Stimulated activated CD8-positive, alpha-beta memory T cell treated with anti-CD3 and anti-CD28 coated beads, Interleukin-15, amount 100 ng/mL, for 4 hours (primary cell): Measurements from ENCODE around the gene KRTCAP2.

Experiments
- DNase-seq, 2 donors: peaks; one replicate each; pipeline ENCODE4 v3.0.0-alpha.2; 2020; ENCODE audit warnings: low read depth in 2 of 2

The KRTCAP2 gene

DNA sequence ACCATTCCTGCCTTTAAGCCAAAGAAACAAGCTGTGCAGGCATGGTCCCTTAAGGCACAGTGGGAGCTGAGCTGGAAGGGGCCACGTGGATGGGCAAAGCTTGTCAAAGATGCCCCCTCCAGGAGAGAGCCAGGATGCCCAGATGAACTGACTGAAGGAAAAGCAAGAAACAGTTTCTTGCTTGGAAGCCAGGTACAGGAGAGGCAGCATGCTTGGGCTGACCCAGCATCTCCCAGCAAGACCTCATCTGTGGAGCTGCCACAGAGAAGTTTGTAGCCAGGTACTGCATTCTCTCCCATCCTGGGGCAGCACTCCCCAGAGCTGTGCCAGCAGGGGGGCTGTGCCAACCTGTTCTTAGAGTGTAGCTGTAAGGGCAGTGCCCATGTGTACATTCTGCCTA, 38.8 kb downstream of the KRTCAP2 start:
- DNase-seq: no peak

DNA sequence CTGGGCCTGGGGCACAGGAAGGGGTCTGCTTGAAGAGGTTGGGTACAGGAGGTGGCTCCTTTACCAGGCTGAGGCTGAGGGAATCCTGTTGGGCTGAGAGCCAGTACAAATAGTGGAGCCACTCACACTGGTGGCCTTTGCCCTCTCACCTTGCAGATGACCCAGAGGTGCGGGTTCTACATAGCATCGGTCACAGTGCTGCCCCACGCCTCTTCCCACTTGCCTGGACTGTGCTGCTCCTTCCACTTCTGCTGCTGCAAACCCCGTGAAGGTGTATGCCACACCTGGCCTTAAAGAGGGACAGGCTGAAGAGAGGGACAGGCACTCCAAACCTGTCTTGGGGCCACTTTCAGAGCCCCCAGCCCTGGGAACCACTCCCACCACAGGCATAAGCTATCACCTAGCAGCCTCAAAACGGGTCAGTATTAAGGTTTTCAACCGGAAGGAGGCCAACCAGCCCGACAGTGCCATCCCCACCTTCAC, 39.3 kb downstream of the KRTCAP2 start:
- DNase-seq: no peak

DNA sequence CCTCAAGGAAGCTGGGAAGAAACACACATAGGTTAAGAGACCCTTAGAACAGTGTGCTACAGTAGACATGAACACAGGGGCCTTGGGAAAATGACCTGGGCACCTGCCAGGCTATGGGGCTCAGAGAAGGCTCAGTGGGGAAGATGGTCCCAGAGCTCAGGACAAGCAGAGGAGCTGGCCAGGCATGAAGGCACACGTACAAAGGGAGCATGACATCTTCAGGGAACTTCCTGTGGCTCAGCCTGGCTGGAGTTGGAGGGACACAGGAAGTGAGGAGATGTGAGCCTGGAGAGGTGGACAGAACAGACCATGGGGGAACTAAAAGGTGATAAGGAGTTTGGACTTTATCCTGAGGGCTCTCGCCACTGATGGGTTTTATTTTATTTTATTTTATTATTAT, 41.2 kb downstream of the KRTCAP2 start:
- DNase-seq: no peak

DNA sequence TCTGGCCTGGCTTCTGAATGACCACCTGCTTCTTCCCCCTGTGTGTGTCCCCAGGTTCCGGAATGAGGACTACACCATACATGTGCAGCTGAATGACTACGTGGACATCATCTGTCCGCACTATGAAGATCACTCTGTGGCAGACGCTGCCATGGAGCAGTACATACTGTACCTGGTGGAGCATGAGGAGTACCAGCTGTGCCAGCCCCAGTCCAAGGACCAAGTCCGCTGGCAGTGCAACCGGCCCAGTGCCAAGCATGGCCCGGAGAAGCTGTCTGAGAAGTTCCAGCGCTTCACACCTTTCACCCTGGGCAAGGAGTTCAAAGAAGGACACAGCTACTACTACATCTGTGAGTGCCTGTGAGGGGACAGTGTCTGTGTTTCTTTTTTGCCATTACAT, 41.8 kb downstream of the KRTCAP2 start:
- no peak for DNase-seq

DNA sequence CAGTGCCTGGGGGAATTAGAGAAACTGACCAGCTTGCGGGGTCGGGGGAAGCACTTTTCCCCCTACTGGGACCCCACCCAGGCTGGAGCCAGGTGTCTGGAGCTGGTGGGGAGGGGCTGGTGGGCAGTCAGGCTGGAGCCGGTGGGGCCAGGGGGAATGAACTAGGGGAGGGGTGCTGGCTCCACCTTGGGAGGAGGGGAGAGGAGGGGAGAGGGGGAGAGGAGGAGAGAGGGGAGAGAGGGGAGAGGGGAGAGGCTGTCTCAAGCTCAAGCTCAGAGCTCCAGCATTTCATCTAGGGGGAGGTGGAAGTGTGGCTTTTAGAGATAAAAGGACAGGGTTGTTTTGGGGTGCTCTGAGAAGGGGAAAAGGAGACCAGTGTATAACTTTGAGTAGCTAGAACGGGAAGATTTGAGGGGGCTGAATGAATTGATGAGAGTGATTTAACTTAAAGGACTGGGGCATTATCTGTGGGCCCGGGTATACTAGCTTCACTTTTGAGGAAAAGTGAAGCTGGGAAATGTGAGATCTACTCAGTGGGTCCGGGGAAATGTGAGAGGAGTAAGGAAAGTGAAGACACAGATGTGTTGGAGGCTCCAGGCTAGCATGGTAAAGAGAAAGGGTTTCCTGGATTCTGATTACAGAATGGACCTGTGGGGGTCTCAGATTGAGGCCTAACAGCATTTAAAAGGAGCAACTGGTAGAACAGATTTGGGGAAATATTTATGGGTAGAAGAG, 42.7 kb downstream of the KRTCAP2 start:
- DNase-seq: no peak

DNA sequence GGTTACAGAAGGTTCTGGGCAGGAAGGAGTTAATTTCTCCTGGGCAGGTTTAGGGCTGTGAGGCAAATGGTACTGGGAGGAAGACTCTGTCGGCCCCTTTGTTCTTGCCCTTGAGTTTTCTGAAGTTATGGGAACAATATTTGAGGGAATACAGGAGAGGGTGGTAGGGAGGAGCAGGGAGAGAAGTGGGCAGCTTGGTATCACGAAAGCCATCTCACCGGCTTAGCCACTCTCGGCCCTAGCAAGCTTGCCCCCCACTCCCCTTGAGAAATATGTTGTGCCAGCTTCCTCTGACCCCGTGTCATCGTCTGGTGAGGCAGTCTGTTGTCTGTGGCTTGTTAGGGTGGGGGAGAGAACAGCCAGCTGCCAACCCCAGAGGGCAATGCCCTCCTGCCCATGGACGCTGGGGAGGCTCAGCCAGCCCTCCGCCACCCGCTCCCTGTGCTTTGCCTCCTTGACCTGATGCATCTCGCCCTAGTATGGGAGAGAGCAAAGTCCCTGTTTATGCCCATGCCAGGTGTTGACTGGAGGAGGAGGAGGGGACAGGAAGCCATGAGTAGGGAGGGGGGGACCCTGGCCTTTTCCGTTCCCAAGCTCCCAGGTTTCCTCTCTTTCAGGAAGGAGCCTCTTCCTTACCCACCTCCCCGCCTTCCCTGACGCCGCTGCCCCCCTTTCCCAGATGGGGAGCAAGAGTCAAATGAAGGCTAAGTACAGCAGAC, 44.2 kb downstream of the KRTCAP2 start:
- no peak for DNase-seq

DNA sequence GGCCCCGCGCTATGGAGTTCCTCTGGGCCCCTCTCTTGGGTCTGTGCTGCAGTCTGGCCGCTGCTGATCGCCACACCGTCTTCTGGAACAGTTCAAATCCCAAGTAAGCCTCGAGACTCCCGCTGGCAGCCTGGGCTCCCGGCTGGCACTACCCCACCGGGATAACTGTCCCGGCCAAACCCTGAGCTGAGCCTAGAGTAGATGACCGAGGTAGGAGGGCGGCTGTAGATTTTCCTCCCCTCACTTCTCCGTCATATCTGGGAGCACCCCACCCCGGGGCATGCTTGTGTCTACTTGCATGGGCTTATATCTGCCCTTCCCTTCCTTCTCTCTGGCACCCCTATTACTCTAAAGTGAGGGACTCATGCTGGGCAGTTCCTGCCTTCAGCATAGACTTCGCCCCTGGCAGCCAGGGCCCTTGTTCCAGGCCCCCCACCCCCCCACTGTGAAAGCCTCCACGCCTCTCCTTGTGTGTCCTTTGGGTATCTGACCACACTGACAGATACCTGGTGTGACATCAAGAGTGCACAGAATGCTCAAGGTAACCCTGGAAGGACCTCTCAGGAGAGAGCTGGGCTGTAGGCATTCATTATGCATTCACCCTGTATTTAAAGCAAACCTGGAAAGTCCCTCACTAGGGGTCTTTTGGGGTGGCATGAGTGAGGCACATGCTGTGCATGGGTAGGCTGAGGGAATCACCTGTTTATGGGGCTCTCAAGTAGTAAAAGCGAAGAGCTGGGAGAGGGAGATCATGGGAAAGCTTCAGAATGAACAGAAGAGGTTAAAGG, 44.9 kb downstream of the KRTCAP2 start:
- DNase-seq: no peak

DNA sequence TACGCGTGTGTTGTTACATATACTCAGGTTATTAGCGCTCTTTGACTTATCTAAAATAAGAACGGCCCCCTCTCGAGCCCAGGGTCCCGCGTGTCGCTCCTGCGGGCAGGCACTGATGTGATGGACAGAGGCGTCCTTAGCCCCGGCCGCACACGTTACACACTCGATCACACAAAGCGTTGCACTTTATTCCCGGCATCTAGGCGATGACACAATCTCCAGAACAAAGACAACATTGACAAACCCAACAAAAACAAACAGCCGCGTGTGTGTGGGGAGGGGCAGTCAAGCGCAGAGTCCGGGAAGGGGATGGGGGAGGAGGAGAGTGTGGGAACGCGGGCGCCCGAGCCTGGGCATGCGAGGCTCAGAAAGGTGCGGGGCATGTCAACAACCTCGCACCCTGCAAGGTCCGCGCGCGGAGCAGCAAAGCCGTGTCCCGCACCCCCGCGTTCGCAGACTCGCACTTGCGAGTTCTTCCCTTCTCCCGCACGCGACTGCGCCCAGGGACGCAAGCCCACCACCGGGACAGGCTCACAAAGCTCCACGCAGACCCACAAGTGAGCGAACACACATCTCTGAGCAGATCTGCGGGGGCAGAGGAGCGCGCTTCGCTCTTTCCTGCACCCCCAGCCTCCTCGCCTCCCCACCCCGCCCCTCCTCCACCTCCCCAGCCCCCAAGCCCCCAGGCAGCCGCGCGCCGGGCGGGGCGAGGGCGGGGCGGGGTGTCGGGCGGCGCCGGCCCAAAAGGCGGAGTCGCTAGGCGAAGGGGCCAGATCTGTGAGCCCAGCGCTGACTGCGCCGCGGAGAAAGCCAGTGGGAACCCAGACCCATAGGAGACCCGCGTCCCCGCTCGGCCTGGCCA, 45.8 kb downstream of the KRTCAP2 start, which contains the start of gene EFNA1:
EFNA1 (plus strand) TSS at position 772 of the 862 bp plus-strand sequence. CDS start 102 bp downstream, outside the sequence.
- peak in 1 of 2 donors; percentile 23 for DNase-seq

DNA sequence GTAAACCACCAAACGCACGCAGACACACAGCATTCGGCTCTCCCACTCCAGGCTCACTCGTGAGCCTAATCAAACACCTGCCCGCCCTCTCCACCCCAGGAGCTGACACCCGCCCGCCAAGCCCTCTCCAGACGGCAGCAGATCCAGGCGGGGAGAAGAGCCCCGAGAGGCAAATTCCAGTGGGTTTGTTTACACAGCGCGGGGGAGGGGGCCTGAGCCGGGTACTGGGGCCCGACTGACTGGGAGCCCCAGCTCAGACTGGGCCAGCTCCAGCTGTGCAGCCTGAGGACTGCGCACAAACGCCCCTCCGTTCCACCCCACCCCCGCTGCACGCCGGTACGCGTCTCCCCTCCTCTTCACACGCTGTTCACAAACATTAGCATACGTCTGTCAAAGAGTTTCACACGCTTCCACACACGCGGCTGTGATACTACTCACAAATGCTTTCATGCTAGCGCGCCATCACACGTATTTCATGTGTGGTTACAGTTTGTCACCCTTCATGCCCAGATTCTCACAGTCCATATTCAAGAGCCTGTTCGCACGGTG, 46.5 kb downstream of the KRTCAP2 start:
- no peak for DNase-seq

DNA sequence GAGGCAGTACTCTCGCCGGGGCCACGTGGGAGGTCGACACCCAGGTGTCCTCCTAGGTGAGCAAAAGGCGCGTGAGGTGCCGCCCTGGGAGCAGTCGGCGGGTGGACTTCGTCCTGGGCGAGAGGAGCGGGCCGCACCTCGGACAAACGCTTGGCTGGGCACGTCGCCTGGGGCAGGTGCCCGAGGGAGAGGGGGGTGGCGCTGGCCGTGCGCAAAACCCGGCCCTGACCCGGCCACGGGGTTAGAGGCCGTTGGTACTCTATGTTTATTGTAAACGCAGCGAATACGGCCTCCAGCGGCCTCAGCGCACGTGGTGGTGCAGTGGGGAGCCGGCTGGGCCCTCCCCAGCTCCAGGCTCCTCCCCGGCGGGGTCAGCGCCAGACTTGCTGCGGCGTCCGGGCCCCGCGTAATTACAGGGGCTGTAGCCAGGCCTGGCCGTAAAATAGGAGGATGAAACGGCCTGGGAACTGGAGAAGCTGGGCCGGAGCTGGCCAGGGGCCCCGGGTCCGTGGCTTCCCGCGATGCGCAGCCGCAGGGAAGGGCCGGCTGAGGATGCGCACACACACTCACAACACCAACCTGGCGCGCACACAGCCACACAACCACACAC, 47.1 kb downstream of the KRTCAP2 start:
- DNase-seq: no peak

DNA sequence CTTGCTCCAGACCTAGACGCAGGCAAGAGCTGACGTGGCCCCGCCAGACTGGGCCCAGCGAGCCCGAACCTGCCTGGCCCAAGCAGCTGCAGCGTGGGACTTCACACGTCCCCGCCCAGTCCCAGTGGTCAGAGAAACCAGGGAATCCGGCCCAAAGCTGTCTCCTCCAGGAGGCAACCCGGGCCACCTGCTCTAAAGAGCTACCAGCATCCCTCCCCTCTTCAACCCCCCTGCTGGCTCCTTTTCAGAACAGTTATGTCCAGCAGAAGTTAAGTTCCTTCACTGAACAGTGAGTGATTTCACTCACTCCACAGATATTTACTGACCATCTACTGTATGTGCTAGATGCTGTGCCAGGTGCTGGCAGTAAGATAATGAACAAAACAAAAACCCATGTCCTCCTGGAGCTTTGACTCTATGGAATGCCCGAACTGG, 47.6 kb downstream of the KRTCAP2 start:
- no peak for DNase-seq

DNA sequence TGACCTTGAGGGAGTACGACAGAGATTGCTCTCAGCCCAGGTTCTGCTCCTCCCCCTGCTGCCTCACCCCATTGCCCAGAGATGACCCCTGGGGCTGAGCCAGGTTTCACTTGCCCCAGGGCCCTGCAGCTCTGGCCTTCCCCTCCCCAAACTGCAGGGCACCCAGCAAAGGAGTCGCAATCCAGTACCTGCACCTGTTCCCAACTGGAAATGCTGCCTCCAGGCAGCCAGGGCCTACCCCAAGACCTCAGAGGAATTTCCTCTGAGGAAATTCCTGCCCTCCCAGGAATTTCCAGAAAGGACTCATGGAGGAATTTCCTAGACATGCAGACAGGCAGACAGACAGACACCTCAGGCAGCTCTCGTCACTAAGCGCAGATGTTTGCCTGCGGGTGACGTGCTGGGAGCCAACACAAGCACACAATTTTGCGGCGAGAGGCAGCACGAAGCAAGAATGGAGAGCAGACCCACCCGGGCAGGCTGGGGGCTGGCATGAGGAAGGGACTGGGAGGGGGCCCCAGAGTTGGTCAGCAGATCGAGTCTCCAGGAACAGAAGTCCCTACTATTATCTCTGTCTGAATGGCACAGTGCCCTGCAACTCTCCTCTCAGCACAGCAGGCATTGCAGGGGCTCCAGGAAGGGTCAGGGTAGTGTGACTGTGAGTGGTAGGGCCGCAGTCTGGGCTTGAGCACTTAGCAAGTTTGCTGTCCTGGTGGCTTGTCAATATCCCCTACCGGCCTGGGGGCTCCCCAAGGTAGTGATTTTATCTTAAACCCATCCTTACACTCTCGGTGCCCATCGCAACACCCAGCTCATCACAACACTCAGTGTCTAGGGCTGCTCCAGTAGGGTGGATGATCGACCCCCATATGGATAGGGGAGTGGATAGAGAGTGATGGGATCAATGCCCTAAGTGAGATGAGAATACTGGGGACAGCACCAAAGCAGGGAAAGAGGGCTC, 48.3 kb downstream of the KRTCAP2 start:
- DNase-seq: no peak

DNA sequence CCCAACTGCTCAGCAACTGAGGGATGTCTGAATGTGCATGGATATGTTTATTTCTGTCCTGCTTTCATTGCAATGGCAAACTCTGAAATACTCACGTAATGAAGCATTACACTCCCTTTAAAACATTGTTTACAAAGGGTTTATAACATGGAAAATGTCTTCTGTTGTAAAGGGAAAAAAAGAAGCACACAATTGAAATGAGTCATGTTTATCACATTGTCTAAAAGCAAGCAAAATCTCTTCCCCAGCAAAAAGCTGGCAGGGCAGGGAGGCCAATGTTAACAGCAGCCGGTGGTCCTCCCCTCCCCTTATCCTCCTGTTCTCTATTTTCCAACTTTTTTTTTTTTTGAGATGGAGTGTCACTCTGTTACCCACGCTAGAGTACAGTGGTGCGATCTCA, 49.3 kb downstream of the KRTCAP2 start:
- DNase-seq: no peak

DNA sequence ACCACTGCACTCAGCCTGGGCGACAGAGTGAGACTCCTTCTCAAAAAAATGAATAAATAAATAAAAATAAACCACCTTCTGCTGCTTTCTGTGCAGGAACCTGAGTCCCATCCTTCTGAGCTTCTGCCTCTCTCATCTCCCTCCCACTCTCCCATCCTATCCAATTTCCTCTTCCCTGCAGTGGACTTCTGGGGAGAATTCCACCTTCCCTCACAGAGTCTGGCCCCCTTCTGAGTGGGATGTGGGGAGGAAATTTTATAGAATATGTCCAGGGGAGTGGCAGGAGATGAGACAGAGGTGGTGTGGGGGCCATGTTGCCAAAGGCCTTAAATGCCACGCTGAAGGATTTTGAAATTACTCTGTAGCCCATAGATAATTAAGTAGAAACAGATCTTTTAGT, 50.8 kb downstream of the KRTCAP2 start:
- DNase-seq: no peak

DNA sequence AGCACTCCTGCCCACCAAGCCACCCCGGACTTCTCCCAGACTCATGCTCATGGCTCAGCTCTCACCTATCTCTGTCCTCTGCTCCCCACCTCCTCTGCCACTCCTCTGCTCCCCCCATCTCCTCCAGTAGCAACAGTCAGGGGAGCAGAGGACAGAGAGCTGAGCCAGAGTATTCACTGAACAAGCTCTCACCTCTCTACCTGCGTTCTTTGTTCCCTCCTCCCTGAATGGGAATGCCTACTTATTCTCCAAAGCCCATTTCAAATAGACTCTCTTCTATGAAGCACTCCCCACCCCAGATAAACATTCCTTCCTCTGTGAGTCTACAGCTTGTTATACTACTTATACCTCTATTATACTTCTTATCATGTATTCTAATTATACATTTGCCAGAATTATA, 51.9 kb downstream of the KRTCAP2 start:
- no peak for DNase-seq

DNA sequence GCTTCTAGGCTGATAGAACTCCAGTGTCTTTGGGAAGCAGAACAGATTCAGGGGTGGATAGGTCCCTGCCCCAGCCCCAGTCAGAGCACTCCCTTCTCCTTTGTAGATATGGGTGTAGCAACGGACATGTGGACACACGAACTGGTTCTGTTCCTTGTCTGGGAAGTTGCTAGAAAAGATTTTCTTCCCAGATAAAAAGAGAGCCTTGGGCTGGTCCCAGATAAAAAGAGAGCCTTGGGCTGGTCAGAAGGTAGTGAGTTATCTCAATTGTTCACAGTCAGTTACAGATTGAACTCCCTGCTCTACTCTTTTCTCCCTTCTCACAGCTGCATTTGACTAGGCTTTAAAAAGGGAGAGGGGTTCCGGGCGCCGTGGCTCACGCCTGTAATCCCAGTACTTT, 52.9 kb downstream of the KRTCAP2 start:
- DNase-seq: no peak
